GM12891 (cell line): ENCODE results near the gene ZNF184.

Source experiments
- POLR2A ChIP-seq: IDR thresholded peaks from 2 replicates; pipeline ENCODE4 v1.6.1; 2011; ENCODE audit warnings: low read depth, low read length, control low read depth
- POLR2AphosphoS5 ChIP-seq: IDR thresholded peaks from 2 replicates; pipeline ENCODE4 v1.6.1; 2011; ENCODE audit warnings: low read depth, low read length, control low read depth

DNA sequence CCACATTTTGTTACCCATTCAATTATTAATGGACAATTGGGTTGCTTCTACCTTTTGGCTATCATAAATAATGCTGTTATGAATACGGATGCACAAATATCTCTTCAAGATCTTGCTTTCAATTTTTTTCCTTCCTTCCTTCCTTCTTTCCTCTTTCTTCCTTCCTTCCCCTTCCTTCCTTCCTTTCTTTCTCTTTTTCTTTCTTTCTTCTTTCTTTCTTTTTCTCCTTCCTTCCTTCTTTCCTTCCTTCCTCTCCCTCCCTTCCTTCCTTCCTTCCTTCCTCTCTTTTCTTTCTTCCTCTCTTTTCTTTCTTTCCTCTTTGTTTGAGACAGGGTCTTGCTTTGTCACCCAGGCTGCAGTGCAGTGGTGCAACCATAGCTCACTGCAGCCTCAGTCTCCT lies 39.2 kb downstream of the ZNF184 start:
- TF ChIP-seq POLR2A (no peak), POLR2AphosphoS5 (no peak)
